ENCODE measurements around the gene NUMA1. TPM values are rescaled to one million over a fixed set of nuclear protein-coding genes. Genes with fewer than 3 reads are reported as not detected.

The NUMA1 gene
- total and polyA plus RNA-seq, 2 of the 13 experiments (the other 11 are each of a cell fraction or from before 2014, with no cell fraction given): 57.3 to 60.2 TPM

DNA sequence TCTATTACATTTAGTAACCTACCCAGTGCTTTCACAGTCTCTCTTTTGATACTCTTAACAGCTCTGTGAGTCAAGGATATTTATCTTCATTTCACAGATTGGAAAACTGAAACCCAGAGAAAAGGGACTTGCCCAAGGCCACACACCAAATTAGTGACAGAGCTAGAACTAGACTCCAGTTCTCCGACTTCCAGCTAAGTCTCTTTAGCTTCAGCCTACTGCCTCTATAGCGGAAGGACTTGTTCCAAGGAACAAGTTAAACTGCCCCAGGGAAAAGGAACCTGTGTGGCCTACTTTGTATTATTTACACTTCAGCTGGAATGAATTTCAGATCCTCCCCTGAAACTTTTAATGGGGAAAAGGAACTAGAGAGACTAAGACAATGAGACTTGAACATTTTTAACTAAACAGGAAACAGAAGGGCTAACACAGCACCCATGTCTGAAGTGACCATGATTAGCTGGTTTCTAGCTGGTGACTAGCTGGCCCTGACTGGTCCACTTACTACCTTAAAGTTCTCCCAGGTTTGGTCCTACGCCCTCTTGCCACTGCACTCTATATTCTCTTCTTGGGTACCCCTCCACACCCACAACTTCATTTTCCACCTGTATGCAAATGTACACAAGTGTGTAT lies 1.6 kb upstream of the NUMA1 start:
- no peak overlapping the region for H2AFZ ChIP-seq (ENCODE audit: low read length)
- POLR2A ChIA-PET: interaction anchor here (2.7 kb wide), 1 partner anchor 41 kb away, joined by 9 read pairs; no protein-coding TSS in a partner anchor

More for the DNA sequence above, 1.6 kb upstream of the NUMA1 start:
- in situ Hi-C loops (cut with HindIII; ENCODE audit: extremely low pct_ligation_motif_present, low pct_unique_long_range_greater_than_20kb): no loop called here
- H3K4me2 ChIP-seq (ENCODE audit: low read depth, low read length): peak overlapping the region; percentile 79
- FAIRE-seq: no peak
- H3K79me2 ChIP-seq (ENCODE audit: insufficient read depth, low read length): peaks cover 29% of the 10 kb centered on the region
- H3K27me3 ChIP-seq (ENCODE audit: control insufficient read depth in 1 of 2, insufficient read depth in 2 of 2, low read length in 2 of 2): no peaks in the 10 kb centered on the region; a peak in 1 of 5 replicates
- CTCF ChIA-PET (ENCODE audit: low intra/inter-chr PET ratio, low total read pairs): no interaction called here
- H3K4me1 ChIP-seq (ENCODE audit: insufficient read depth, low read length): peaks cover 24% of the 10 kb centered on the region
- H4K20me1 ChIP-seq (ENCODE audit: insufficient read depth, low read length): no peaks in the 10 kb centered on the region
- H3K27ac ChIP-seq (ENCODE audit: extremely low read length, insufficient read depth, low read length): no peak overlapping the region
- DNase-seq (ENCODE audit: low spot score): no peak
- TF ChIP-seq ZNF83 (CRISPR knock-in tag; IDR thresholded peaks at IDR 0.05; ENCODE audit: borderline replicate concordance) (no peak), HMG20B (CRISPR knock-in tag; conservative IDR thresholded peaks at IDR 0.05) (no peak), HNRNPH1 (optimal IDR thresholded peaks at IDR 0.05; ENCODE audit: low read depth, low read length) (no peak), ZSCAN12 (CRISPR knock-in tag; IDR thresholded peaks at IDR 0.05) (no peak), CCAR2 (optimal IDR thresholded peaks at IDR 0.05; ENCODE audit: low read depth, low read length) (no peak), ZNF3 (CRISPR knock-in tag; IDR thresholded peaks at IDR 0.05) (no peak), MYNN (CRISPR knock-in tag; IDR thresholded peaks at IDR 0.05; ENCODE audit: low read depth) (no peak), ZFP36 (IDR thresholded peaks at IDR 0.05; ENCODE audit: borderline replicate concordance, low read depth, low read length, partially characterized antibody) (no peak), ZNF230 (CRISPR knock-in tag; IDR thresholded peaks at IDR 0.05) (no peak)
- TF ChIP-seq, protein P1, sequence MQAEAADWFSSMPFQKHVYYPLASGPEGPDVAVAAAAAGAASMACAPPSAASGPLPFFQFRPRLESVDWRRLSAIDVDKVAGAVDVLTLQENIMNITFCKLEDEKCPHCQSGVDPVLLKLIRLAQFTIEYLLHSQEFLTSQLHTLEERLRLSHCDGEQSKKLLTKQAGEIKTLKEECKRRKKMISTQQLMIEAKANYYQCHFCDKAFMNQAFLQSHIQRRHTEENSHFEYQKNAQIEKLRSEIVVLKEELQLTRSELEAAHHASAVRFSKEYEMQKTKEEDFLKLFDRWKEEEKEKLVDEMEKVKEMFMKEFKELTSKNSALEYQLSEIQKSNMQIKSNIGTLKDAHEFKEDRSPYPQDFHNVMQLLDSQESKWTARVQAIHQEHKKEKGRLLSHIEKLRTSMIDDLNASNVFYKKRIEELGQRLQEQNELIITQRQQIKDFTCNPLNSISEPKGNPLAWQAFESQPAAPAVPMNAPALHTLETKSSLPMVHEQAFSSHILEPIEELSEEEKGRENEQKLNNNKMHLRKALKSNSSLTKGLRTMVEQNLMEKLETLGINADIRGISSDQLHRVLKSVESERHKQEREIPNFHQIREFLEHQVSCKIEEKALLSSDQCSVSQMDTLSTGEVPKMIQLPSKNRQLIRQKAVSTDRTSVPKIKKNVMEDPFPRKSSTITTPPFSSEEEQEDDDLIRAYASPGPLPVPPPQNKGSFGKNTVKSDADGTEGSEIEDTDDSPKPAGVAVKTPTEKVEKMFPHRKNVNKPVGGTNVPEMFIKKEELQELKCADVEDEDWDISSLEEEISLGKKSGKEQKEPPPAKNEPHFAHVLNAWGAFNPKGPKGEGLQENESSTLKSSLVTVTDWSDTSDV (CRISPR knock-in tag; IDR thresholded peaks at IDR 0.05): no peak
- TF ChIP-seq, protein P2, sequence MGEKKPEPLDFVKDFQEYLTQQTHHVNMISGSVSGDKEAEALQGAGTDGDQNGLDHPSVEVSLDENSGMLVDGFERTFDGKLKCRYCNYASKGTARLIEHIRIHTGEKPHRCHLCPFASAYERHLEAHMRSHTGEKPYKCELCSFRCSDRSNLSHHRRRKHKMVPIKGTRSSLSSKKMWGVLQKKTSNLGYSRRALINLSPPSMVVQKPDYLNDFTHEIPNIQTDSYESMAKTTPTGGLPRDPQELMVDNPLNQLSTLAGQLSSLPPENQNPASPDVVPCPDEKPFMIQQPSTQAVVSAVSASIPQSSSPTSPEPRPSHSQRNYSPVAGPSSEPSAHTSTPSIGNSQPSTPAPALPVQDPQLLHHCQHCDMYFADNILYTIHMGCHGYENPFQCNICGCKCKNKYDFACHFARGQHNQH (CRISPR knock-in tag; IDR thresholded peaks at IDR 0.05): no peak
- TF ChIP-seq, protein P3, sequence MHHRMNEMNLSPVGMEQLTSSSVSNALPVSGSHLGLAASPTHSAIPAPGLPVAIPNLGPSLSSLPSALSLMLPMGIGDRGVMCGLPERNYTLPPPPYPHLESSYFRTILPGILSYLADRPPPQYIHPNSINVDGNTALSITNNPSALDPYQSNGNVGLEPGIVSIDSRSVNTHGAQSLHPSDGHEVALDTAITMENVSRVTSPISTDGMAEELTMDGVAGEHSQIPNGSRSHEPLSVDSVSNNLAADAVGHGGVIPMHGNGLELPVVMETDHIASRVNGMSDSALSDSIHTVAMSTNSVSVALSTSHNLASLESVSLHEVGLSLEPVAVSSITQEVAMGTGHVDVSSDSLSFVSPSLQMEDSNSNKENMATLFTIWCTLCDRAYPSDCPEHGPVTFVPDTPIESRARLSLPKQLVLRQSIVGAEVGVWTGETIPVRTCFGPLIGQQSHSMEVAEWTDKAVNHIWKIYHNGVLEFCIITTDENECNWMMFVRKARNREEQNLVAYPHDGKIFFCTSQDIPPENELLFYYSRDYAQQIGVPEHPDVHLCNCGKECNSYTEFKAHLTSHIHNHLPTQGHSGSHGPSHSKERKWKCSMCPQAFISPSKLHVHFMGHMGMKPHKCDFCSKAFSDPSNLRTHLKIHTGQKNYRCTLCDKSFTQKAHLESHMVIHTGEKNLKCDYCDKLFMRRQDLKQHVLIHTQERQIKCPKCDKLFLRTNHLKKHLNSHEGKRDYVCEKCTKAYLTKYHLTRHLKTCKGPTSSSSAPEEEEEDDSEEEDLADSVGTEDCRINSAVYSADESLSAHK (CRISPR knock-in tag; IDR thresholded peaks at IDR 0.05; ENCODE audit: borderline replicate concordance): no peak
- WGBS (ENCODE audit: low lambda C conversion rate): 91% methylated on average over 3 of the region's 3 CpGs
- H3K4me3 ChIP-seq (replicated peaks in 1 of 3; ENCODE audit: insufficient read depth in 1 of 3, low read depth in 2 of 3, low read length in 3 of 3): no peak overlapping the region
- H3K9ac ChIP-seq (ENCODE audit: insufficient read depth, low read depth, low read length): no peak overlapping the region
- ATAC-seq: no peak
- H3K36me3 ChIP-seq (replicated peaks in 1 of 2; ENCODE audit: control insufficient read depth in 1 of 2, insufficient read depth in 2 of 2, low read length in 2 of 2): no peaks in the 10 kb centered on the region
- no peaks in the 10 kb centered on the region for H3K9me3 ChIP-seq (ENCODE audit: low read length)
- no TSS peak for BruUV-seq (replicated peaks)
- intact Hi-C loops (cut with micrococcal nuclease; ENCODE audit: unreplicated experiment): loop anchor here (2.0 kb wide), 1 partner anchor 21 kb away; the partner anchor contains the start of gene LAMTOR1
